Keratinocyte (primary cell): ENCODE data around the gene CRBN. TPM values are rescaled to one million over a fixed set of nuclear protein-coding genes. Genes with fewer than 3 reads are reported as not detected.

Experiments
- DNase-seq: peaks from one replicate; pipeline ENCODE4 v3.0.0-alpha.2; 2011; ENCODE audit warnings: low read depth, missing footprints, low spot score
- FAIRE-seq: peaks from 2 replicates; lab custom pipeline; 2011; peaks lifted over from hg19 to GRCh38; lab: Jason Lieb, UNC
- H2AFZ ChIP-seq: 2 replicates; pipeline ENCODE4 v1.6.0; 2012; ENCODE audit warnings: low read length, control low read depth, inconsistent platforms; ENCODE audit not compliant: control insufficient read depth
- H3K27ac ChIP-seq: 2 replicates; pipeline ENCODE4 v1.5.1; 2011; ENCODE audit warnings: low read length; ENCODE audit not compliant: control insufficient read depth, insufficient read depth
- H3K27me3 ChIP-seq: 3 replicates; pipeline ENCODE4 v1.6.0; 2011; ENCODE audit warnings: low read length; ENCODE audit not compliant: control insufficient read depth, insufficient read depth; ENCODE audit errors: extremely low read depth
- H3K36me3 ChIP-seq, 2 experiments: 2 replicates in 1 of 2; 3 replicates in 1 of 2; pipeline ENCODE4 v1.5.1; 2011; ENCODE audit warnings: low read length in 2 of 2, mild to moderate bottlenecking in 1 of 2; ENCODE audit not compliant: control insufficient read depth in 2 of 2, insufficient read depth in 2 of 2; ENCODE audit errors: extremely low read depth in 1 of 2
- H3K4me1 ChIP-seq: 3 replicates; pipeline ENCODE4 v1.5.1; 2011; ENCODE audit warnings: low read length; ENCODE audit not compliant: control insufficient read depth, insufficient read depth; ENCODE audit errors: extremely low read depth
- H3K4me2 ChIP-seq: 3 replicates; pipeline ENCODE4 v1.6.0; 2011; ENCODE audit warnings: low read depth, low read length; ENCODE audit not compliant: control insufficient read depth, insufficient read depth; ENCODE audit errors: extremely low read depth
- H3K4me3 ChIP-seq, 3 experiments: fragments of 200-600 bp in 1 of 3; sonication (generic) in 1 of 3; 2 replicates in 2 of 3; 3 replicates in 1 of 3; pipeline ENCODE4 v1.5.1; 2011 to 2016; ENCODE audit warnings: low read length in 3 of 3, mild to moderate bottlenecking in 3 of 3, control low read depth in 2 of 3, inconsistent platforms in 1 of 3, low read depth in 1 of 3, mixed read lengths in 1 of 3, mixed run types in 1 of 3, moderate library complexity in 1 of 3; ENCODE audit not compliant: control insufficient read depth in 2 of 3, insufficient read depth in 2 of 3; ENCODE audit errors: extremely low read depth in 1 of 3
- H3K79me2 ChIP-seq: 2 replicates; pipeline ENCODE4 v1.6.0; 2012; ENCODE audit warnings: low read length; ENCODE audit not compliant: control insufficient read depth, insufficient read depth
- H3K9ac ChIP-seq: 3 replicates; pipeline ENCODE4 v1.6.0; 2011; ENCODE audit warnings: low read length; ENCODE audit not compliant: control insufficient read depth, insufficient read depth; ENCODE audit errors: extremely low read depth
- H3K9me1 ChIP-seq: 3 replicates; pipeline ENCODE4 v1.6.0; 2011; ENCODE audit warnings: low read length; ENCODE audit not compliant: control insufficient read depth, insufficient read depth; ENCODE audit errors: extremely low read depth
- H3K9me3 ChIP-seq: 2 replicates; pipeline ENCODE4 v1.5.1; 2012; ENCODE audit warnings: low read depth, low read length; ENCODE audit not compliant: control insufficient read depth
- H4K20me1 ChIP-seq: 3 replicates; pipeline ENCODE4 v1.6.0; 2011; ENCODE audit warnings: low read length; ENCODE audit not compliant: control insufficient read depth, insufficient read depth; ENCODE audit errors: extremely low read depth
- EZH2 ChIP-seq: IDR thresholded peaks from one replicate; pipeline ENCODE4 v1.6.1; 2012; ENCODE audit warnings: inconsistent platforms, mild to moderate bottlenecking, low read length, moderate library complexity
- dilution Hi-C: fragments of 300-500 bp; cut with MboI; formaldehyde crosslinking; loops from one replicate; pipeline ENCODE4 v1.7.0; 2020; ENCODE audit warnings: low sequenced_read_pairs; ENCODE audit not compliant: extremely low pct_ligation_motif_present
- polyA plus RNA-seq, 5 experiments: library from polyadenylated mRNA; depleted of rRNA in 3 of 5; stranded (reverse) in 3 of 5; stranded (forward) in 1 of 5; unstranded in 1 of 5; fragments of >200 nt; gene quantifications; 1 replicate in 1 of 5; 2 replicates in 3 of 5; 3 replicates in 1 of 5; pipeline versions ENCODE4 v1.2.1 to v1.2.3, GENCODE V29; 2011 to 2012; ENCODE audit warnings: missing spikeins in 2 of 5, low read depth in 1 of 5, low replicate concordance in 1 of 5
- TF ChIP-seq, protein P1 (sequence below), 3 experiments: IDR thresholded peaks in 1 of 3; conservative IDR thresholded peaks in 1 of 3; optimal IDR thresholded peaks in 1 of 3; 2 replicates in 2 of 3; 3 replicates in 1 of 3; pipeline versions ENCODE3 to v1.5.1; 2011; ENCODE audit warnings: low read length in 3 of 3, mild to moderate bottlenecking in 3 of 3, moderate library complexity in 2 of 3, control low read depth in 1 of 3, inconsistent platforms in 1 of 3; ENCODE audit not compliant: insufficient read depth in 2 of 3; ENCODE audit errors: extremely low read depth in 1 of 3

CRBN gene
- polyA plus RNA-seq, 1 donor (not counting 4 experiments of a cell fraction or from before 2014, with no cell fraction given), result 37.7 TPM

DNA sequence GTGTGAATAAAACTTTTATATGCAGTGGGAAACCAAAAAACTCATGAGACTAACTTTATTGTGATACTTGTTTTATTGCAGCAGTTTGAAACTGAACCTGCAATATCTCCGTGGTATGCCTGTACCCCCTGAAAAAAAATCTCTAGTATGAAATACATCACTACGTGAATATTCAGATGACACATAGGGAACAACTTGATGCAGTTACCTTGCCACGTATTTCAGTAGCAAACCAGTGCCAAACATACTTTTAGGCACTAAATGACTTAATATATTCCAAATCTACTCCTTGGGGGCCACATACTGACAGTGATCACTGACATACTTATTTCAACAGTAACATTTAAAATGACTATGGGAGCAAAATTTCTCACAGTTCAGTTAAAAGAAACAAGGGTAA is 13.8 kb downstream of the CRBN start:
- peaks cover 0 to 10% of the 10 kb centered on the region in 2 experiments for H3K36me3 ChIP-seq
- H3K79me2 ChIP-seq, result no peaks in the 10 kb centered on the region
- H3K4me2 ChIP-seq, result no peak overlapping the region
- no peaks in the 10 kb centered on the region for H3K9me1 ChIP-seq
- H3K4me3 ChIP-seq, result no peak overlapping the region
- no peak for FAIRE-seq
- H3K27me3 ChIP-seq, result no peaks in the 10 kb centered on the region
- no peaks in the 10 kb centered on the region for H3K4me1 ChIP-seq
- no peak overlapping the region for H3K9ac ChIP-seq
- H3K9me3 ChIP-seq, result no peaks in the 10 kb centered on the region
- no peaks in the 10 kb centered on the region for H4K20me1 ChIP-seq
- H2AFZ ChIP-seq, result no peak overlapping the region
- H3K27ac ChIP-seq, result no peak overlapping the region
- no peak for DNase-seq
- dilution Hi-C loops, result no loop called here
- TF ChIP-seq, protein P1, sequence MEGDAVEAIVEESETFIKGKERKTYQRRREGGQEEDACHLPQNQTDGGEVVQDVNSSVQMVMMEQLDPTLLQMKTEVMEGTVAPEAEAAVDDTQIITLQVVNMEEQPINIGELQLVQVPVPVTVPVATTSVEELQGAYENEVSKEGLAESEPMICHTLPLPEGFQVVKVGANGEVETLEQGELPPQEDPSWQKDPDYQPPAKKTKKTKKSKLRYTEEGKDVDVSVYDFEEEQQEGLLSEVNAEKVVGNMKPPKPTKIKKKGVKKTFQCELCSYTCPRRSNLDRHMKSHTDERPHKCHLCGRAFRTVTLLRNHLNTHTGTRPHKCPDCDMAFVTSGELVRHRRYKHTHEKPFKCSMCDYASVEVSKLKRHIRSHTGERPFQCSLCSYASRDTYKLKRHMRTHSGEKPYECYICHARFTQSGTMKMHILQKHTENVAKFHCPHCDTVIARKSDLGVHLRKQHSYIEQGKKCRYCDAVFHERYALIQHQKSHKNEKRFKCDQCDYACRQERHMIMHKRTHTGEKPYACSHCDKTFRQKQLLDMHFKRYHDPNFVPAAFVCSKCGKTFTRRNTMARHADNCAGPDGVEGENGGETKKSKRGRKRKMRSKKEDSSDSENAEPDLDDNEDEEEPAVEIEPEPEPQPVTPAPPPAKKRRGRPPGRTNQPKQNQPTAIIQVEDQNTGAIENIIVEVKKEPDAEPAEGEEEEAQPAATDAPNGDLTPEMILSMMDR (optimal IDR thresholded peaks at IDR 0.05 in 1 of 3, IDR thresholded peaks at IDR 0.05 in 1 of 3, conservative IDR thresholded peaks at IDR 0.05 in 1 of 3; ENCODE audit: extremely low read depth in 1 of 3, insufficient read depth in 2 of 3, low read length in 3 of 3), result no peak
- no peak for TF ChIP-seq EZH2

- H3K4me1 ChIP-seq, result no peaks in the 10 kb centered on the region
Measured at GRCh38 chr3:3165241-3165640, 14.2 kb downstream of the CRBN start.

More at GRCh38 chr3:3165241-3165640, 14.2 kb downstream of the CRBN start:
- no peak overlapping the region for H2AFZ ChIP-seq
- TF ChIP-seq EZH2, result no peak
- TF ChIP-seq, protein P1 (optimal IDR thresholded peaks at IDR 0.05 in 1 of 3, IDR thresholded peaks at IDR 0.05 in 1 of 3, conservative IDR thresholded peaks at IDR 0.05 in 1 of 3; ENCODE audit: extremely low read depth in 1 of 3, insufficient read depth in 2 of 3, low read length in 3 of 3), result no peak
- H3K79me2 ChIP-seq, result no peaks in the 10 kb centered on the region
- no peak for DNase-seq
- dilution Hi-C loops, result no loop called here
- FAIRE-seq, result no peak
- no peak overlapping the region for H3K9ac ChIP-seq
- H3K9me1 ChIP-seq, result no peaks in the 10 kb centered on the region
- no peaks in the 10 kb centered on the region for H3K27me3 ChIP-seq
- H3K4me2 ChIP-seq, result no peak overlapping the region
- no peak overlapping the region for H3K4me3 ChIP-seq
- no peaks in the 10 kb centered on the region for H3K9me3 ChIP-seq
- H4K20me1 ChIP-seq, result no peaks in the 10 kb centered on the region
- peaks cover 0 to 10% of the 10 kb centered on the region in 2 experiments for H3K36me3 ChIP-seq
- H3K27ac ChIP-seq, result no peak overlapping the region
